BE2C (cell line): ENCODE data around the gene TRPV5.

Source experiments
- DNase-seq: peaks from one replicate; pipeline ENCODE4 v3.0.0-alpha.2; 2020
- H3K27me3 ChIP-seq: fragments of 250-450 bp; sonication (Bioruptor Pico); 2 replicates; pipeline ENCODE4 v1.5.1; 2020; ENCODE audit warnings: mild to moderate bottlenecking
- H3K36me3 ChIP-seq: fragments of 250-450 bp; sonication (Bioruptor Pico); 2 replicates; pipeline ENCODE4 v1.5.1; 2020; ENCODE audit warnings: mild to moderate bottlenecking
- H3K4me1 ChIP-seq: fragments of 250-450 bp; sonication (Bioruptor Pico); 2 replicates; pipeline ENCODE4 v1.5.1; 2020
- H3K4me3 ChIP-seq: 2 replicates; pipeline ENCODE4 v1.5.1; 2011; ENCODE audit warnings: low read depth, low read length
- H3K9me3 ChIP-seq: fragments of 250-450 bp; sonication (Bioruptor Pico); 2 replicates; pipeline ENCODE4 v1.5.1; 2020
- TF ChIP-seq, protein P1 (sequence below): IDR thresholded peaks from 2 replicates; pipeline ENCODE4 v1.5.1; 2012; ENCODE audit warnings: mild to moderate bottlenecking, low read depth, low read length

Gene TRPV5

DNA sequence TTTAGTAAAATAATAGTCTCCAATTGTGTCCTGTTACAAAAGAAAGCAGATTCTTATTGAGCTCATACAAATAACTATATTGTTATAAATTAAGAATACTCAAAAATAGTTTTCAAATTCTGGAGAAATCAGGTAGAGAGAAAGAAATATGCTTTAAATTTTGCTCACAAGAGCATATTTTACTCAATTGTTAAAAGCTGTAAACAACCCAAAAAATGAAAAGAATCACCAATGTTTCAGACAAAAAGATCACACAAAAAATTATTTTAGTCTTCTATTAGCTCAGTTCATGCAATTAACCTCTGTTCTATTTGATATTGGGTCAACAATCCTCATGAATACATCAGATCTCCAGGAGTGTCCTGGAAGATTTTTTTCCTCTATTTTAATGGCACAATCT, 29.4 kb downstream of the TRPV5 start:
- Histone ChIP-seq H3K9me3 (no peaks in the 10 kb centered on the region; the same call in none of the 2 replicates), H3K4me1 (no peaks in the 10 kb centered on the region), H3K4me3 (no peak overlapping the region), H3K36me3 (no peaks in the 10 kb centered on the region), H3K27me3 (no peaks in the 10 kb centered on the region)
- TF ChIP-seq, protein P1, sequence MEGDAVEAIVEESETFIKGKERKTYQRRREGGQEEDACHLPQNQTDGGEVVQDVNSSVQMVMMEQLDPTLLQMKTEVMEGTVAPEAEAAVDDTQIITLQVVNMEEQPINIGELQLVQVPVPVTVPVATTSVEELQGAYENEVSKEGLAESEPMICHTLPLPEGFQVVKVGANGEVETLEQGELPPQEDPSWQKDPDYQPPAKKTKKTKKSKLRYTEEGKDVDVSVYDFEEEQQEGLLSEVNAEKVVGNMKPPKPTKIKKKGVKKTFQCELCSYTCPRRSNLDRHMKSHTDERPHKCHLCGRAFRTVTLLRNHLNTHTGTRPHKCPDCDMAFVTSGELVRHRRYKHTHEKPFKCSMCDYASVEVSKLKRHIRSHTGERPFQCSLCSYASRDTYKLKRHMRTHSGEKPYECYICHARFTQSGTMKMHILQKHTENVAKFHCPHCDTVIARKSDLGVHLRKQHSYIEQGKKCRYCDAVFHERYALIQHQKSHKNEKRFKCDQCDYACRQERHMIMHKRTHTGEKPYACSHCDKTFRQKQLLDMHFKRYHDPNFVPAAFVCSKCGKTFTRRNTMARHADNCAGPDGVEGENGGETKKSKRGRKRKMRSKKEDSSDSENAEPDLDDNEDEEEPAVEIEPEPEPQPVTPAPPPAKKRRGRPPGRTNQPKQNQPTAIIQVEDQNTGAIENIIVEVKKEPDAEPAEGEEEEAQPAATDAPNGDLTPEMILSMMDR: no peak
- no peak for DNase-seq

DNA sequence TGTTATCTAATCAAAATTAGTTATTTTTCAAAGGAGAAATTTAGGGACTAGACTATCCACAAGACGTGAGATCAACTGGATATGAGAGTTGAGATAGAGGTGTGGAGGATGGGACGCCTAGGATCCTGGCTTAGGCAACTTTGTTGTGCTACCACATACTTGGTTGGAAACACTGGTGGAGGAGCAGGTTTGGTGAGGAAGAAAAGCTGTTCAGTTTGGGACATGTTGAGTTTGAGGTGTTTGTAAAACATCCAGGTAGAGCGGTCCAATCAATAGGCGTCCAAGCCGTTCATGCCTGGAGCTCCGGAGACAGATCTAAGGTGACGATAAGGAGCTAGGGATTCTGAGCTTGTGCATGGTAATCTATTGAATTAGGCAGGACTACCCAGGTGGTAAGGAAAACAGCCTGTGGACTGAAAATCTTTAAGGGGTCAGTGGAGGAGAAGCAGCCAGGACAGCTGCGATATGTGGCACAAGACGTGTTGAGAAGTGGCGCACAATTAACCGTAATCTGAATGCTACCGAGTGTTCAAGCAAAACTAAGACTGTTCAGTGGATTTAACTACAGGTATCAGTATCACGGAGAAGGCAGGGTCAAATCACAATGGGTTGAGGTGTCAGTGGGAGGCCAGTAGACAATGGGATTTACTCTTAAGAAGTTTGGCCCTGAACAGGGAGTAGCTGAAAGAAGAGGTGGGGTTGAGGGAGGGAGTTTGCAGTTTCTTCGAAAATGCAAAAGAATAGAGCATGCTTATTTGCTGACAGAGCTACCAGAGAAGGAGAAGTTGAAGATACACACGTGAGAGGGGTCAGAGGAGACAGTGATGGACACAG, 31.9 kb downstream of the TRPV5 start:
- H3K36me3 ChIP-seq: no peaks in the 10 kb centered on the region
- H3K27me3 ChIP-seq: no peaks in the 10 kb centered on the region
- TF ChIP-seq, protein P1: no peak
- no peaks in the 10 kb centered on the region for H3K9me3 ChIP-seq
- DNase-seq: no peak
- H3K4me1 ChIP-seq: no peaks in the 10 kb centered on the region
- no peak overlapping the region for H3K4me3 ChIP-seq

DNA sequence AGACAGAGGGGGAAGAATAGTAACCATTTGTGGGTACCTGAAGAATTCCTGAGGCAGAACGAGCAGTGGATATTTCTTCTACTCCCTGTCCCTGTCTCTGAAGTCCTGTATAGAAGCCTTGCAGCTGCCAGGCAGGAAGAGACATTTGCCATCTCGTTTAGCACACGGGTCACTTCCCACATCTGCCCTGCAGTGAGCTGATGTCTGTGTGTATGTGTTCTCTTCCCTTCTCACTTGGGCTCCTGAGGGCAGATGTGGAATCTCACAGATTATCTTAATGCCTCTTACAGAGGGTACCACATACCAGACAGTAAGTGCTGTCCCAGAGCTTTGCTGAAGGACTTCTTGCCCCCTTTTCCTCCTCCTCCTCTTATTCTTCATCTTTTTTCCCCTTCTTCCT, 33.9 kb downstream of the TRPV5 start:
- Histone ChIP-seq H3K36me3 (no peaks in the 10 kb centered on the region), H3K4me1 (no peaks in the 10 kb centered on the region), H3K4me3 (no peak overlapping the region), H3K9me3 (no peaks in the 10 kb centered on the region), H3K27me3 (no peaks in the 10 kb centered on the region)
- no peak for DNase-seq
- TF ChIP-seq, protein P1: no peak

DNA sequence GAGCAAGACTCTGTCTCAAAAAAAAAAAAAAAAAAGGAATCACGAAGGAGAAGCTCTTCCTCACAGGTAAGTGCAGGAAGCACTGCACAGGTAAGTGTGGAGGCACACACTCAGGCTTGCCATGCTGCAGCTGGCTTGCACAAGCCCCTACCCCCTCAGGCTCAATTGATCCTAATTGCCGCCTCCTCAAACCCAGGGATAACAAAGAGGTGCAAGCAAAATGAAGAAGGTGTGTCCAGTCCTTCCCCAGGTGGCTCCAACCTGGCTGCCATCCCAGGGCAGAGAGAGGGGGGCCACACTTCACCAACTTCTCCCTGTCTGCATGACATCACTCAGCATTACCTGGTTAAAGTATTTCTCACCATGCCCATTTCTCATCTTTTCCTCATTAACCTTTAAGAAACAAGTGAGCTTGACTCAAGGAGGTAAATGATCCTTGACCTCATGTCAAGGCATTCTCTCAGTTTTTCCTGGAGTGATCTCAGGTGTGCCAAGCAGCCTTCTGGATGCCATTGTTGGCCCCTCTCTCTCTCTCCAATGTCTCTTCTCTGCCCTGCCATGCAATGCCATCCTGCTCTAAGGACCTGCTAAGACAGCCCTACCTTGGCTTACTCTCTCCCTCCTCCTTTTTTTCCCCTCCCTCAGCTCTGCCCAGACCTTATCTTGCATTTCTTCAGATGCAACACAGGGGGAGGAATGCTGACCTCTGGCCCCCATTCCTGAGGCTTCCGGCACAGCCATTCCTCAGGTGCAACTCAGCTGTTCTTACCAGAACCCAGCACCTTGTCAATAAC, 35.0 kb downstream of the TRPV5 start:
- Histone ChIP-seq H3K4me3 (no peak overlapping the region), H3K27me3 (no peaks in the 10 kb centered on the region), H3K9me3 (no peaks in the 10 kb centered on the region), H3K4me1 (no peaks in the 10 kb centered on the region), H3K36me3 (no peaks in the 10 kb centered on the region)
- DNase-seq: no peak
- TF ChIP-seq, protein P1: no peak

DNA sequence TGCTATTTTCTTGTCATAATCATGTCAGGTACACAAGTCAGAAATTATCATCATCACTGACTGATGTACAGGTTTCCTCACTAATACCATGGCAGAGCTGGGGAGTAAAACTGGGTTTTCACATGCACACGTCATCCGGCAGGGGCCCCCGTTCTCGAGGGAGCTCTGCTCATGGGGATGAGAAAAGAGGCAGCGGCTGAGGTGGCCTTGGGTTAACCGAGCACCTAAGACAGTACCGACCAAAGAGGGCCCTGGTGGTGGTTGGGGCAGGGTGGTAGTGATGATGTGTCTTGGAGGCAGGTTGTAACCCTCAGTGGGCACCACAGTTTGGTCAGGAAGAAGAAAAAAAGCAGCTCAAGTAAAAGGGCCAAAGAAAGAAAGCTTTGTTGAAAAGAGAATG, 35.9 kb downstream of the TRPV5 start:
- Histone ChIP-seq H3K9me3 (no peaks in the 10 kb centered on the region), H3K4me1 (no peaks in the 10 kb centered on the region), H3K4me3 (no peak overlapping the region), H3K36me3 (no peaks in the 10 kb centered on the region), H3K27me3 (no peaks in the 10 kb centered on the region)
- DNase-seq: no peak
- TF ChIP-seq, protein P1: no peak
